HFFc6 (cell line): Measurements from ENCODE around the gene RAPGEF4. TPM values are rescaled to one million over a fixed set of nuclear protein-coding genes. Genes with fewer than 3 reads are reported as not detected.

Source experiments
- DNase-seq: peaks from one replicate; pipeline ENCODE4 v3.0.0-alpha.2; 2018
- H3K27ac Mint-ChIP-seq: 2 replicates; pipeline ENCODE4 v1.8.0; 2020; ENCODE audit warnings: mild to moderate bottlenecking, mixed read lengths
- H3K27me3 Mint-ChIP-seq: 2 replicates; pipeline ENCODE4 v1.8.0; 2021; ENCODE audit warnings: mild to moderate bottlenecking, moderate library complexity, mixed read lengths; ENCODE audit not compliant: insufficient read depth
- H3K36me3 Mint-ChIP-seq: 2 replicates; pipeline ENCODE4 v1.8.0; 2021; ENCODE audit warnings: low read depth, mixed read lengths
- H3K4me1 Mint-ChIP-seq: 2 replicates; pipeline ENCODE4 v1.8.0; 2020; ENCODE audit warnings: low read depth, mixed read lengths
- H3K4me3 Mint-ChIP-seq: 2 replicates; pipeline ENCODE4 v1.8.0; 2020; ENCODE audit warnings: mild to moderate bottlenecking, moderate library complexity, mixed read lengths
- H3K9me3 Mint-ChIP-seq: 2 replicates; pipeline ENCODE4 v1.8.0; 2020; ENCODE audit warnings: mild to moderate bottlenecking, mixed read lengths
- CTCF ChIP-seq: fragments of 200-600 bp; sonication (generic); IDR thresholded peaks from 2 replicates; pipeline ENCODE4 v1.5.0; 2021; ENCODE audit warnings: antibody characterized with exemption, mild to moderate bottlenecking
- total RNA-seq, 6 experiments: library from RNA; stranded (reverse); fragmentation: NEBNext Ultra II Directional; extraction: Animal tissue kit (Norgen Biotek cat#: 25700); gene quantifications; 2 replicates in 1 of 6; 3 replicates in 5 of 6; pipeline ENCODE4 v1.2.3, GENCODE V29; 2021

The RAPGEF4 gene
- total RNA-seq, 6 experiments from 2014 or later = 0.14 to 0.37 (median 0.18) TPM

DNA sequence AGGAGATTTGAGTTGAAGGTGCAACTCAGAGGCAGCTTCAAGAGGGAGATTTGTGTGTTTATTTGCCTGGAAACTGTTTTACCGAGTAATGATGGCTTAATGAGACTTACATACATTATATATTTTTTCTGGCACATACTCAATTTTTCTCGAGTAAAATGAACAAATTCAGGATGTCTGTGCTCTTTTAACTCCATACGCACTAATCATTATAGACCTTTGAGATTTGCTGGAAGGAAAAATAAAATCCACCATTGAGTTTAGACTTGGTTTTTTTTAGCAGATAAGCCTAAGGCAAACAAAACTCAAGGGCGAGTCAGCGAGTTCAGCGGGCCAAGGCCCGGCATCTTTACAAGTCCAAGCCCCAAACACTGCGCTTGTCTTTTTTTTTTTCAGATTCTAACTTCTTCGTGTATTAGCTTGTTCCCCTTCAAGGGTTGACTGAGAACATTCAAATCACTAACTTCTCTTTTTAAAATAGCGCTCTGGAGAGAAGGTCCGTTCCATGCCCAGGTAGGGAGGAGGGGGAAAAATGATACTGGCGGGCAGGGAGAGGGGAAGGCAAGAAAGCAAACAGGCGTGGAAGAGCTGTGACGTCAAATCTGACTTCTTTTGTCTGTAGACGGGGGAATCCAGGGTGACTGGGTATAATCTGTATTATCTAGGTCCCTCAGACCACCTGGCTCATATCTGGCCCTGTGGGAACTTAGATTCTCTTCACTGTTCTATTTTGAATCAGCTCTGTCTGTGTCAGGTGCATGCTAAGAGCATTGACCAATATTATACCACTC lies 267.3 kb downstream of the RAPGEF4 start:
- no peak for TF ChIP-seq CTCF
- Mint-ChIP-seq H3K4me1 (peaks cover 48% of the 10 kb centered on the region), H3K36me3 (no peaks in the 10 kb centered on the region), H3K9me3 (no peaks in the 10 kb centered on the region), H3K4me3 (no peak overlapping the region), H3K27me3 (no peaks in the 10 kb centered on the region; the same call in 1 of the 2 replicates), H3K27ac (no peak overlapping the region)
- no peak for DNase-seq

DNA sequence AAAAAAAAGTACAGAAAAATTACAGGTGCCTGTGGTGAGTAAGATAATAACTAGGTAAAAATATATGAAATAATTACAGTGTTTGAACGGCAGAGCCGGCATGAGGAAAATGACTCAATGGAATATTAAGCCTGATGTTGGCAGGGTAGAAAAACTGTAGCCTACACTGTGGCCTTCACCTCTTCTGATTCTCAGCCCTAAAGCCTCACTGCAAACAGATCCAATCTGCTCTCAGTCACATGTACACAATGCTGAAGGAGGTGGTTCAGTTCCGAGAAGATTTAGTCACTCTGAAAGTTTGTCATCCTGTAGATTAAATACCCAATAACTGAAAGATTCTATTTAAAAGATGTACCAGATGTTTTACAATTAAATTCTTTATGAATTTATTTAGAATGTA lies 273.1 kb downstream of the RAPGEF4 start:
- Mint-ChIP-seq H3K36me3 (no peaks in the 10 kb centered on the region), H3K27me3 (peaks cover 9% of the 10 kb centered on the region), H3K27ac (no peak overlapping the region), H3K9me3 (no peaks in the 10 kb centered on the region), H3K4me1 (peaks cover 8% of the 10 kb centered on the region), H3K4me3 (no peak overlapping the region)
- DNase-seq = no peak
- no peak for TF ChIP-seq CTCF

GRCh38 chr2:173010233-173010632 lies 274.6 kb downstream of the RAPGEF4 start:
- Mint-ChIP-seq H3K27me3 (peaks cover 16% of the 10 kb centered on the region), H3K27ac (no peak overlapping the region), H3K36me3 (no peaks in the 10 kb centered on the region), H3K9me3 (no peaks in the 10 kb centered on the region), H3K4me1 (peaks cover 8% of the 10 kb centered on the region), H3K4me3 (no peak overlapping the region)
- no peak for TF ChIP-seq CTCF
- DNase-seq = no peak

- TF ChIP-seq CTCF = no peak
- Mint-ChIP-seq H3K27me3 (peaks cover 17% of the 10 kb centered on the region), H3K27ac (no peak overlapping the region), H3K4me3 (no peak overlapping the region), H3K9me3 (no peaks in the 10 kb centered on the region), H3K4me1 (peaks cover under 1% of the 10 kb centered on the region; the same call in 1 of the 2 replicates), H3K36me3 (no peaks in the 10 kb centered on the region)
- no peak for DNase-seq
These were observed 280.8 kb downstream of the RAPGEF4 start for GRCh38 chr2:173016451-173016850.

GRCh38 chr2:173017646-173018420 lies 282.2 kb downstream of the RAPGEF4 start:
- TF ChIP-seq CTCF = no peak
- Mint-ChIP-seq H3K9me3 (no peaks in the 10 kb centered on the region), H3K4me3 (no peak overlapping the region), H3K4me1 (peaks cover 6% of the 10 kb centered on the region), H3K27me3 (peaks cover 13% of the 10 kb centered on the region), H3K36me3 (no peaks in the 10 kb centered on the region), H3K27ac (no peak overlapping the region)
- DNase-seq = no peak
